ENCODE data around the gene ZHX3. TPM values are rescaled to one million over a fixed set of nuclear protein-coding genes. Genes with fewer than 3 reads are reported as not detected.

ZHX3 gene, protein sequence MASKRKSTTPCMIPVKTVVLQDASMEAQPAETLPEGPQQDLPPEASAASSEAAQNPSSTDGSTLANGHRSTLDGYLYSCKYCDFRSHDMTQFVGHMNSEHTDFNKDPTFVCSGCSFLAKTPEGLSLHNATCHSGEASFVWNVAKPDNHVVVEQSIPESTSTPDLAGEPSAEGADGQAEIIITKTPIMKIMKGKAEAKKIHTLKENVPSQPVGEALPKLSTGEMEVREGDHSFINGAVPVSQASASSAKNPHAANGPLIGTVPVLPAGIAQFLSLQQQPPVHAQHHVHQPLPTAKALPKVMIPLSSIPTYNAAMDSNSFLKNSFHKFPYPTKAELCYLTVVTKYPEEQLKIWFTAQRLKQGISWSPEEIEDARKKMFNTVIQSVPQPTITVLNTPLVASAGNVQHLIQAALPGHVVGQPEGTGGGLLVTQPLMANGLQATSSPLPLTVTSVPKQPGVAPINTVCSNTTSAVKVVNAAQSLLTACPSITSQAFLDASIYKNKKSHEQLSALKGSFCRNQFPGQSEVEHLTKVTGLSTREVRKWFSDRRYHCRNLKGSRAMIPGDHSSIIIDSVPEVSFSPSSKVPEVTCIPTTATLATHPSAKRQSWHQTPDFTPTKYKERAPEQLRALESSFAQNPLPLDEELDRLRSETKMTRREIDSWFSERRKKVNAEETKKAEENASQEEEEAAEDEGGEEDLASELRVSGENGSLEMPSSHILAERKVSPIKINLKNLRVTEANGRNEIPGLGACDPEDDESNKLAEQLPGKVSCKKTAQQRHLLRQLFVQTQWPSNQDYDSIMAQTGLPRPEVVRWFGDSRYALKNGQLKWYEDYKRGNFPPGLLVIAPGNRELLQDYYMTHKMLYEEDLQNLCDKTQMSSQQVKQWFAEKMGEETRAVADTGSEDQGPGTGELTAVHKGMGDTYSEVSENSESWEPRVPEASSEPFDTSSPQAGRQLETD
- total RNA-seq: 34.6 TPM
- long read RNA-seq, full-length matches to known transcripts: 5 of 25 reads
- long read RNA-seq, partial matches to known transcripts: 7 of 25 reads
- long read RNA-seq, other reads (novel, unspliced or antisense): 13 of 25 reads

DNA sequence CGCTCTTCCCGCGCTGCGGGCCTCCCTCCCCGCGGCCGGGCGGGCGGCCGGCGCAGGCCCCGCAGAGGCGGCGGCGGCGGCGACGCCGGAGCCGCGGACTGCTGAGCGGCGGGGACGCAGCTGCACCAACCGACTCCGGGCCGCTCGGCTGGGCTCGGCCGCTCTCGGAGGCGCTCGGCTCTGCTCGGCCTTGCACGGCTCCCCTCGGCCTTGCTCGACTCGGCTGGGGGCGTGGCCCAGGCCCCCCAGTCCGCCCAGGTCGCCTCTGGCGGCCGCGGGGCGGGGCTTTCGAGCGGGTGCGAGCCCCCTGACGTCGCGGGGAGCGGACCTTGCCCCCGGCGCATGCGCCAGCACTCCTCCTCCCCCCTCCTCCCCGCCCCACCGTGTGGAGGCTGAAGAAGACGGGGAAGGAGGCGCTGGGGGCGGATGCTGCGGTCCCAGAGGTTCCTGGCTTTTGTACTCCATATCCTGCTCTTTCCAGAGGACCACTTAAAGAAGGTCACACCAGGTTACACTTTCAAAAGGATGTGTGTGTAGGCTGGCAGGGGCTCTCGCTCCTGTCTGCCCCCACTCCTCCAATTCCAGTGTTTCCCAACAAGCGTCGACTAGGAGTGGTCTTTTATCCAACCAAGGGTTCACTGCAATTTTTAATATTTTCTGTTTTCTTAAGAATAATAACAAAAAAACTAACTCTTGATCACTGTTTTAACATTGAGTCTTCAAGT, at the start of gene ZHX3:
ZHX3 (minus strand) TSS at position 186 of the 725 bp plus-strand sequence. CDS start 112,815 bp downstream, outside the sequence.
- H3K36me3 ChIP-seq: no peaks in the 10 kb centered on the region
- H3K27ac ChIP-seq (replicated peaks): peak within 1 kb of the TSS; percentile 93
- H3K4me1 ChIP-seq: peaks cover 53% of the 10 kb centered on the region
- no peak for TF ChIP-seq CTCF (IDR thresholded peaks at IDR 0.05; ENCODE audit: borderline replicate concordance)
- intact Hi-C loops (cut with micrococcal nuclease): no loop called here
- H3K4me3 ChIP-seq: peak within 1 kb of the TSS; percentile 84
- H3K27me3 ChIP-seq (ENCODE audit: low read depth): no peaks in the 10 kb centered on the region
- peak; percentile 97 for DNase-seq
- H3K9me3 ChIP-seq (replicated peaks): no peaks in the 10 kb centered on the region

- Histone ChIP-seq H3K27ac (replicated peaks) (peak overlapping the region; percentile 59), H3K4me1 (peaks cover 24% of the 10 kb centered on the region), H3K36me3 (no peaks in the 10 kb centered on the region), H3K4me3 (peak overlapping the region; percentile 64), H3K9me3 (replicated peaks) (peaks cover 8% of the 10 kb centered on the region), H3K27me3 (ENCODE audit: low read depth) (peaks cover 41% of the 10 kb centered on the region)
- no peak for DNase-seq
- intact Hi-C loops (cut with micrococcal nuclease): no loop called here
- no peak for TF ChIP-seq CTCF (IDR thresholded peaks at IDR 0.05; ENCODE audit: borderline replicate concordance)
Observed at GRCh38 chr20:41367393-41367695, 49.8 kb upstream of the ZHX3 start.

- no peak for TF ChIP-seq CTCF (IDR thresholded peaks at IDR 0.05; ENCODE audit: borderline replicate concordance)
- peak within 1 kb of the TSS; percentile 59 for H3K27ac ChIP-seq (replicated peaks)
- H3K27me3 ChIP-seq (ENCODE audit: low read depth): peaks cover 41% of the 10 kb centered on the region
- H3K9me3 ChIP-seq (replicated peaks): peaks cover 8% of the 10 kb centered on the region
- intact Hi-C loops (cut with micrococcal nuclease): no loop called here
- no peaks in the 10 kb centered on the region for H3K36me3 ChIP-seq
- peak within 1 kb of the TSS; percentile 64 for H3K4me3 ChIP-seq
- no peak for DNase-seq
- peaks cover 30% of the 10 kb centered on the region for H3K4me1 ChIP-seq
Observed at GRCh38 chr20:41366546-41367392, 49.2 kb upstream of the ZHX3 start, which contains the start of gene EMILIN3. TSS of gene EMILIN3 (minus strand) at chr20:41366818. CDS start at chr20:41366634, 184 bp downstream.

- no peak for DNase-seq
- H3K27me3 ChIP-seq (ENCODE audit: low read depth): peaks cover 41% of the 10 kb centered on the region
- no peak for TF ChIP-seq CTCF (IDR thresholded peaks at IDR 0.05; ENCODE audit: borderline replicate concordance)
- peaks cover 2% of the 10 kb centered on the region for H3K9me3 ChIP-seq (replicated peaks)
- H3K36me3 ChIP-seq: no peaks in the 10 kb centered on the region
- H3K4me1 ChIP-seq: peaks cover 38% of the 10 kb centered on the region
- peak overlapping the region; percentile 64 for H3K4me3 ChIP-seq
- intact Hi-C loops (cut with micrococcal nuclease): no loop called here
- peak overlapping the region; percentile 54 for H3K27ac ChIP-seq (replicated peaks)
Observed at GRCh38 chr20:41365777-41366545, 48.4 kb upstream of the ZHX3 start.

Data from left ventricle myocardium inferior (tissue), 1 donor.